ENCODE measurements around the gene SYT2.

DNA sequence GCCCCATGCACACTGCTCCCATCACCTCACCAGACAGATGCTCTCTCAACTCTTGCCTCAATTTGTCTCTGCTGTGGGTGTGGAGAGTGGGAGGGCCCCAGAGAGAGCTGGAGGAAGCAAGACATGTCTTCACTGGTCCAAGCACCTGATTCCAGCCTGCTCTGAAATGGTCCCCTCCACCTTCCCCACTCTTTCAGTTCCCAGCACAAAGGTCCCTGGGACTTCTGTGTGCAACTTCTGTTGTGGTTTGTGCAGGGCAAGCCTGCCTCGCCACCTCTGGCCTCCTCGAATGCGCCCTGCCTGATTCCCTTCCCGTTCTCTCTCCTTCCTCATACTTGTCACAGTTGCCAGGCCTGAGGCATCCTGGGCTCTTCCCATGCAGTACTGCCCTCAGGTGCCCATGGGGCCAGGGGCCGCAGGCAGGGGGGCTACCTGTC is 119.3 kb downstream of the SYT2 start:
- TF ChIP-seq EP300 (IDR thresholded peaks at IDR 0.05; ENCODE audit: low read length) (no peak), ZNF143 (CRISPR knock-in tag; IDR thresholded peaks at IDR 0.05) (no peak), CREM (IDR thresholded peaks at IDR 0.05; ENCODE audit: low read depth) (no peak), TEAD2 (tag; IDR thresholded peaks at IDR 0.05) (no peak), MEF2D (tag; conservative IDR thresholded peaks at IDR 0.05; ENCODE audit: low read depth) (no peak), POU5F1 (IDR thresholded peaks at IDR 0.05; ENCODE audit: borderline replicate concordance, low read depth, low read length, partially characterized antibody) (no peak)
